HG03520 (cell line): Measurements from ENCODE around the gene XPNPEP1.

Experiments
- ATAC-seq: cut with Tn5 transposase; IDR thresholded peaks from one replicate; pipeline ENCODE4 v1.9.1; 2021; ENCODE audit warnings: mild to moderate bottlenecking, moderate library complexity; ENCODE audit not compliant: unreplicated experiment

XPNPEP1 gene

GRCh38 chr10:109820620-109821405 is 102.5 kb downstream of the XPNPEP1 start:
- ATAC-seq = no peak

- ATAC-seq = no peak
These were observed 103.5 kb downstream of the XPNPEP1 start for GRCh38 chr10:109819807-109820206.
